ENCODE measurements around the gene RPL27A. TPM values are rescaled to one million over a fixed set of nuclear protein-coding genes. Genes with fewer than 3 reads are reported as not detected.

RPL27A gene
- total RNA-seq, 1 donor from 2014 or later, result 748 TPM

DNA sequence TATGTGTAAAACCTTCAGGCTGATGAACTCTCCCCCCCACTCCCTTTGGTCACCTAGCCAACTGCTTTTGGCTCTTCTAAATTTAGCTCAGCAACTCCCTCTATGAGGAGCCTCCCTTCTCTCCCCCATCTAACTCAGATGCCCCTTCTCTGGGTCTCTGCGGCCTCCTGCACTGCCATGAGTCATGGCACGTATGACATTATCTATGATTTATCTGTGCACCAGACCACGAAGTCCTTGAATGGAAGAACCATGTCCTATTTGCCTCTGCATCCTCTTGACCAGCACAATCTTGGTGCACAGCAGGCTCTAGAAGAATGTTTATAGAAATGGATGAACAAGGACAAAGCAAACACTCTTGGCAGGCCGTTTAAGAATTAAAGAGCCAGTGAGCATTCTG, 46.0 kb downstream of the RPL27A start:
- Mint-ChIP-seq H3K27me3 (no peaks in the 10 kb centered on the region), H3K4me1 (ENCODE audit: low read depth) (peaks cover 19% of the 10 kb centered on the region), H3K27ac (no peak overlapping the region), H3K9me3 (ENCODE audit: low read depth) (no peaks in the 10 kb centered on the region), H3K36me3 (ENCODE audit: insufficient read depth) (peaks cover 21% of the 10 kb centered on the region), H3K4me3 (ENCODE audit: low read depth) (no peak overlapping the region)
- DNase-seq (ENCODE audit: low spot score, unreplicated experiment), result no peak
- TF ChIP-seq, protein P1, sequence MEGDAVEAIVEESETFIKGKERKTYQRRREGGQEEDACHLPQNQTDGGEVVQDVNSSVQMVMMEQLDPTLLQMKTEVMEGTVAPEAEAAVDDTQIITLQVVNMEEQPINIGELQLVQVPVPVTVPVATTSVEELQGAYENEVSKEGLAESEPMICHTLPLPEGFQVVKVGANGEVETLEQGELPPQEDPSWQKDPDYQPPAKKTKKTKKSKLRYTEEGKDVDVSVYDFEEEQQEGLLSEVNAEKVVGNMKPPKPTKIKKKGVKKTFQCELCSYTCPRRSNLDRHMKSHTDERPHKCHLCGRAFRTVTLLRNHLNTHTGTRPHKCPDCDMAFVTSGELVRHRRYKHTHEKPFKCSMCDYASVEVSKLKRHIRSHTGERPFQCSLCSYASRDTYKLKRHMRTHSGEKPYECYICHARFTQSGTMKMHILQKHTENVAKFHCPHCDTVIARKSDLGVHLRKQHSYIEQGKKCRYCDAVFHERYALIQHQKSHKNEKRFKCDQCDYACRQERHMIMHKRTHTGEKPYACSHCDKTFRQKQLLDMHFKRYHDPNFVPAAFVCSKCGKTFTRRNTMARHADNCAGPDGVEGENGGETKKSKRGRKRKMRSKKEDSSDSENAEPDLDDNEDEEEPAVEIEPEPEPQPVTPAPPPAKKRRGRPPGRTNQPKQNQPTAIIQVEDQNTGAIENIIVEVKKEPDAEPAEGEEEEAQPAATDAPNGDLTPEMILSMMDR (IDR thresholded peaks at IDR 0.05; ENCODE audit: unreplicated experiment), result no peak

DNA sequence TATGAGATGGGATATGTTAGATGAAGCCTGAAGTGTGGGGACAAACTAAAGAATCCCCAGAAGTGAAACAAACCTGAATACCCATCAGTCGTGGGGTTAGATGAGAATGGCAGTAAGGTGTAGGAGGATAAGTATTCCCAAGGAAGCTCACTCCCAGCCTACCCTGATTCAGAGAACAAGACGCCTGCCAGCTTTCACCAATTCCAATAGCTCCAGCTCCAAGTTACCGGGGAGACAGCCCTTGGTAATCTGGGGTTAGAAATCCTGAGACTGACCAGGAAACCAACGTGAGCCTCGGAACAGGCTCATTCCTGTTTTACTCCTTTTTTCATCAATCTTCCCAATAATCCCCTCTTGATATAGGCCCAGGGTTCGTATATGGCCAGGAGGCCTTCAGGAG, 46.5 kb downstream of the RPL27A start:
- H3K27me3 Mint-ChIP-seq, result no peaks in the 10 kb centered on the region
- H3K27ac Mint-ChIP-seq, result no peak overlapping the region
- H3K9me3 Mint-ChIP-seq (ENCODE audit: low read depth), result no peaks in the 10 kb centered on the region

DNA sequence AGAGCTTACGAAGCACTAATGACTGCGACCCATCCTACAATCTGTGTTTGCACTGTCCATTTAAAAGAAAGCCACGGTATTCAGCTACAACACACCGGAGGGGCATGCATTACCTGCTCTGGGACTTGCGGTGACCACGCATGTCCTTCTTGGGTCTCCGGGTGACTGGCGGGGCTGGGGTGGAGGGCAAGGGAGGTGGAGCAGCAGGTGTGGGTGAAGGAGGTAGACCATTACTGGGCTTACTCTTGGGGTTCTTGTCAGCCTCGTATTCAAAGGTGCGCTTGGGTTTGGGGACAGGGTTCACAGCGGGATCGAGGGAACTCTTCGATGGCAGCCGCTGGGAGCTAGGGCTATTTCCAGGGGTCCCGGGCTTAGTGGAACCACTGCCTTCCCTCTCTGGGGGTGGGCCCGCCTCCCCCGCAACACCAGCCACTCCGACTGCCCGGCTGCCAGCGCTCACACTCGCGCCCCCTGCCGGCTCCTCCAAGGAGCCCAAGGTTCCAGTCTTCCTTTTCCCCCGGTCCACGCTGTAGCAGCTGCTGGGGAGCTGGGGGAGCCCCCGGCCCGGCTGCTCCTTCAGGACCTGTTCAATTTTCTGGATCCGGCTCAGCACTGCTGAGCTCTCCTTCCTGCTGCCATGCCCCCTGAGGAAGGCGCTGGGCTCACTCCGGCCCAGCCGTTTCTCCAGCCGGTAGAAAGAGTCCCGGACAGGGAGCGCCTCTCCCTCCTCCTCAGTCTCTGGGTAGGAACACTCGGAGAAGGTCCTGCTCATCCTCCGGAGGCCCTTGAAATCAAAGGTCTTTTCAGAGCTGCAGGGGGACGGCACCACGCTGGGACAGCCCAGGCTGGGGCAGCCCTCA, 47.5 kb downstream of the RPL27A start:
- TF ChIP-seq, protein P1 (IDR thresholded peaks at IDR 0.05; ENCODE audit: unreplicated experiment), result no peak
- peaks cover 20% of the 10 kb centered on the region for H3K36me3 Mint-ChIP-seq (ENCODE audit: insufficient read depth)
- no peak for DNase-seq (ENCODE audit: low spot score, unreplicated experiment)
- no peaks in the 10 kb centered on the region for H3K9me3 Mint-ChIP-seq (ENCODE audit: low read depth)
- no peak overlapping the region for H3K27ac Mint-ChIP-seq
- peaks cover 19% of the 10 kb centered on the region for H3K4me1 Mint-ChIP-seq (ENCODE audit: low read depth)
- no peaks in the 10 kb centered on the region for H3K27me3 Mint-ChIP-seq
- no peak overlapping the region for H3K4me3 Mint-ChIP-seq (ENCODE audit: low read depth)

More for the DNA sequence above, 46.5 kb downstream of the RPL27A start:
- no peak for DNase-seq (ENCODE audit: low spot score, unreplicated experiment)
- TF ChIP-seq, protein P1 (IDR thresholded peaks at IDR 0.05; ENCODE audit: unreplicated experiment), result no peak
- Mint-ChIP-seq H3K4me1 (ENCODE audit: low read depth) (peaks cover 24% of the 10 kb centered on the region), H3K4me3 (ENCODE audit: low read depth) (no peak overlapping the region), H3K36me3 (ENCODE audit: insufficient read depth) (peaks cover 22% of the 10 kb centered on the region)

DNA sequence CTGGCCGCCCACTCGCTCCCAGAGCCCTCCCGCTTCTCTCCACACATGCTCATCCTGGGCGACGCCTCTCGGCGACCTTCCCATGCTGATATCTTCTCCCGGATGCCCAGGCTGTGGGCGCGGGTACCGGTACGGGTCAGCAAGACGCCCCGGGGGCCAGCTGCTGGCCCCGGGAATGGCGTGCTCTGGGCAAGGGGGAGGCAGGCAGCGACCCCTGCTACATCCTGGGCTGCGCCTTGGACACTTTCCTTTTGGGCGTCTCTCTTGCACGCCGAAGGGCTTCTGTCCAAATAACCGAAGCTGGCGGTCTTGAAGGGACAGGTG, 48.1 kb downstream of the RPL27A start:
- DNase-seq (ENCODE audit: low spot score, unreplicated experiment), result no peak
- TF ChIP-seq, protein P1 (IDR thresholded peaks at IDR 0.05; ENCODE audit: unreplicated experiment), result no peak
- H3K27ac Mint-ChIP-seq, result no peak overlapping the region

DNA sequence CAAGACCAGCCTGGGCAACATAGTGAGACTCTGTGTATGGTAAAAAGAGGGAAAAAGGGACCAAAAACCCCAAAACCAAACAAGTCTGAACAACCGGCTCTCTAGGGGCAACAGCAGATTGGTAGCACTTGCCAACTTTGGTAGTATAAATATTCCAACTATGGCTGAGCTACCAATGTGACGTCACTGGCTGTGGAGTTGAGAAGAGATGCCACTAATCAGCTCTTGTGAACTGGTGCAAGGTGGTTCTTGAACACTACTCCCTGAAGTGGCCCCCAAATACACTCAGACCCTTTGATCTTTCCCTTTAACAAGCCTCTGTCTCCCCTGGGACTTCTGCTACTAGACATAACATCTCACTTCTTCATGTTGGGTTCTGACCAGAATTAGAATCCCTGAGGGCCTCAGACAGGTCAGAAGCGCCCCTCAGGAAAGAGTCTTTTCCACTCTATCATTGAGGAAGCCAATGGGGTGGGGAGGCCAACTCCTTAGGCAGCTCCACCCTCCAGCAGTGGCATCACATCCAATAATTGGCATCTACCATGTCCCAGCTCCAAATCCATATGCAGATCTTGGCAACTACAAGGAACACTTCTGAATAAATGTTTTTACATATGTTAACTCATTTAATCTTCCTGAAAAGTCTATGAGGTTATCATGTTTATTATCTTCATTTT, 49.2 kb downstream of the RPL27A start:
- H3K4me1 Mint-ChIP-seq (ENCODE audit: low read depth), result peaks cover 20% of the 10 kb centered on the region
- H3K4me3 Mint-ChIP-seq (ENCODE audit: low read depth), result no peak overlapping the region
- no peak overlapping the region for H3K27ac Mint-ChIP-seq
- TF ChIP-seq, protein P1 (IDR thresholded peaks at IDR 0.05; ENCODE audit: unreplicated experiment), result no peak
- H3K27me3 Mint-ChIP-seq, result no peaks in the 10 kb centered on the region
- H3K9me3 Mint-ChIP-seq (ENCODE audit: low read depth), result no peaks in the 10 kb centered on the region
- H3K36me3 Mint-ChIP-seq (ENCODE audit: insufficient read depth), result peaks cover 18% of the 10 kb centered on the region
- no peak for DNase-seq (ENCODE audit: low spot score, unreplicated experiment)

More for the DNA sequence above, 48.1 kb downstream of the RPL27A start:
- no peak overlapping the region for H3K4me3 Mint-ChIP-seq (ENCODE audit: low read depth)
- H3K27me3 Mint-ChIP-seq, result no peaks in the 10 kb centered on the region
- peaks cover 20% of the 10 kb centered on the region for H3K4me1 Mint-ChIP-seq (ENCODE audit: low read depth)
- H3K36me3 Mint-ChIP-seq (ENCODE audit: insufficient read depth), result peaks cover 20% of the 10 kb centered on the region
- no peaks in the 10 kb centered on the region for H3K9me3 Mint-ChIP-seq (ENCODE audit: low read depth)
